ENCODE results near the gene HDAC4.

- TF ChIP-seq CTCF (IDR thresholded peaks at IDR 0.05; ENCODE audit: low read length) (no peak), EZH2 (optimal IDR thresholded peaks at IDR 0.05; ENCODE audit: low read depth, low read length) (no peak), EZH2phosphoT487 (IDR thresholded peaks at IDR 0.05; ENCODE audit: low read length) (no peak)
Observed at GRCh38 chr2:239328351-239329191, 72.2 kb downstream of the HDAC4 start.
